ENCODE results near the gene TRABD2B. TPM values are rescaled to one million over a fixed set of nuclear protein-coding genes. Genes with fewer than 3 reads are reported as not detected.

The TRABD2B gene
- total RNA-seq, 2 donors from 2014 or later: 3.8 to 10.7 TPM

DNA sequence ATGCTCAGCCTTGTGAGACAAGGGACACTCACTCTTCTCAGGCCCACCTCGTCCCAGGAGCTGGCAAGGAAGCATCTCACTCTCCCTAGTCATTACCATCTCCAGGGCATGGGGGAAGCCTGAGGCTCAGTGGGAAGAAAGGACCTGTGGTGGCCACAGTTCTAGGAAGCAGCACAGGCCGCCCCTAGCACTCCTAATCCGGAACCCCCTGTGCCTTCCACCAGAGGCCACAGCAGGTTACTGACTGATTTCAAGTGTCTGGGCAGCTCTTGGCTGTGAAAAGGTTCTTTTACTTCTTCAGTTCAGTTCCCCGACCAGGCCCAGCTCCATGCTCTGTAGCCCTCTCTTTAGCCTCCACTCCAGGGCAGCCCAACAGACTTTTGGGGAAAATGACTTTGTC lies 84.4 kb downstream of the TRABD2B start:
- no peaks in the 10 kb centered on the region for H3K4me1 ChIP-seq (ENCODE audit: control insufficient read depth in 1 of 2, low read depth in 2 of 2)
- H3K9me3 ChIP-seq: no peaks in the 10 kb centered on the region
- ATAC-seq (ENCODE audit: insufficient number of reproducible peaks, low FRiP score, low read depth) (no peak), DNase-seq (ENCODE audit: low spot score) (no peak)
- H3K27ac ChIP-seq: no peak overlapping the region
- no peak overlapping the region for H3K4me3 ChIP-seq
- H3K27me3 ChIP-seq (replicated peaks; ENCODE audit: insufficient read depth): no peaks in the 10 kb centered on the region
- no peaks in the 10 kb centered on the region for H3K36me3 ChIP-seq
- TF ChIP-seq, protein P1, sequence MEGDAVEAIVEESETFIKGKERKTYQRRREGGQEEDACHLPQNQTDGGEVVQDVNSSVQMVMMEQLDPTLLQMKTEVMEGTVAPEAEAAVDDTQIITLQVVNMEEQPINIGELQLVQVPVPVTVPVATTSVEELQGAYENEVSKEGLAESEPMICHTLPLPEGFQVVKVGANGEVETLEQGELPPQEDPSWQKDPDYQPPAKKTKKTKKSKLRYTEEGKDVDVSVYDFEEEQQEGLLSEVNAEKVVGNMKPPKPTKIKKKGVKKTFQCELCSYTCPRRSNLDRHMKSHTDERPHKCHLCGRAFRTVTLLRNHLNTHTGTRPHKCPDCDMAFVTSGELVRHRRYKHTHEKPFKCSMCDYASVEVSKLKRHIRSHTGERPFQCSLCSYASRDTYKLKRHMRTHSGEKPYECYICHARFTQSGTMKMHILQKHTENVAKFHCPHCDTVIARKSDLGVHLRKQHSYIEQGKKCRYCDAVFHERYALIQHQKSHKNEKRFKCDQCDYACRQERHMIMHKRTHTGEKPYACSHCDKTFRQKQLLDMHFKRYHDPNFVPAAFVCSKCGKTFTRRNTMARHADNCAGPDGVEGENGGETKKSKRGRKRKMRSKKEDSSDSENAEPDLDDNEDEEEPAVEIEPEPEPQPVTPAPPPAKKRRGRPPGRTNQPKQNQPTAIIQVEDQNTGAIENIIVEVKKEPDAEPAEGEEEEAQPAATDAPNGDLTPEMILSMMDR (IDR thresholded peaks at IDR 0.05): no peak

DNA sequence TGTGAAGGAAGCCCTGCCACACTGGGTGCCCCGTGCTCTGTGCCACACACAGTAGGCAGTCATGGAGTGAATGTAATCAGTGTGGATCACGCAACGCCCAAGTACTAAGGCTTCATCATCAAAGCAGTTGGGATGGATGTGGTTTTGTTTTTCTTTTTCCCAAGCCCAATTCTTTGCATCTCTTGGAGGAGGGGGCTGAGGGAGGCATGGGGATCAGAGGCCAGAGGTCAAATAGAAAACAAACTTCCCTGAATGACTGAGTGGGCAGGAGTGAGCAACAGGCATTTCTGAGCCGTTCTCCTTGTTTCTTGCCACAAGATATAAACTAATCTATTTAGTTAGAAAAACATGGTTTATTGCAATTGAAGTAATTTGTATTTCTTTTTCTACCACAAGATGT lies 85.3 kb downstream of the TRABD2B start:
- Histone ChIP-seq H3K27me3 (replicated peaks; ENCODE audit: insufficient read depth) (no peaks in the 10 kb centered on the region), H3K4me3 (no peak overlapping the region), H3K9me3 (no peaks in the 10 kb centered on the region), H3K36me3 (no peaks in the 10 kb centered on the region), H3K27ac (no peak overlapping the region), H3K4me1 (ENCODE audit: control insufficient read depth in 1 of 2, low read depth in 2 of 2) (peaks cover 1 to 7% of the 10 kb centered on the region in 2 donors)
- DNase-seq (ENCODE audit: low spot score): no peak
- ATAC-seq (ENCODE audit: insufficient number of reproducible peaks, low FRiP score, low read depth): no peak
- TF ChIP-seq, protein P1 (IDR thresholded peaks at IDR 0.05): no peak

DNA sequence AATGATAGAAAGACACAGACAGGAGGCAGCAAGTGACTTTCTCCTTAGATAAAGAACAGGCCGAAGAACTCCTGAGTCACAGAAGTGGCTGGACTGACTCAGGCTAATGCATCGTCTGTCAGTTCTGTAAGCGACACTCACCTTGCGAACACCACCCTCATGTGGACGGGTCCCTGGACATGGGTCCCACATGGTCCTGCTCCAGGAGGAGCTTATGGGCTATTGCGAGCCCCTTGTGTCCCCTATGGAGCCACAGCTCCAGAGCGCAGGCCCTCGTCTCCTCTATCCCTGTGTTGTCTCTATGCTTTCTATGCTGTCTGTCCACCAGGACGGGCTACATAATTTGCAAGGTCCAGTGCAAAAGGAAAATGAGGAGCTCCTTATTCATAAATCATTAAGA lies 85.8 kb downstream of the TRABD2B start:
- H3K4me1 ChIP-seq (ENCODE audit: control insufficient read depth in 1 of 2, low read depth in 2 of 2): peaks cover 2 to 11% of the 10 kb centered on the region in 2 donors
- H3K9me3 ChIP-seq: no peaks in the 10 kb centered on the region
- ATAC-seq (ENCODE audit: insufficient number of reproducible peaks, low FRiP score, low read depth) (no peak), DNase-seq (ENCODE audit: low spot score) (no peak)
- no peak overlapping the region for H3K4me3 ChIP-seq
- no peak overlapping the region for H3K27ac ChIP-seq
- no peaks in the 10 kb centered on the region for H3K36me3 ChIP-seq
- TF ChIP-seq, protein P1 (IDR thresholded peaks at IDR 0.05): no peak
- H3K27me3 ChIP-seq (replicated peaks; ENCODE audit: insufficient read depth): no peaks in the 10 kb centered on the region

DNA sequence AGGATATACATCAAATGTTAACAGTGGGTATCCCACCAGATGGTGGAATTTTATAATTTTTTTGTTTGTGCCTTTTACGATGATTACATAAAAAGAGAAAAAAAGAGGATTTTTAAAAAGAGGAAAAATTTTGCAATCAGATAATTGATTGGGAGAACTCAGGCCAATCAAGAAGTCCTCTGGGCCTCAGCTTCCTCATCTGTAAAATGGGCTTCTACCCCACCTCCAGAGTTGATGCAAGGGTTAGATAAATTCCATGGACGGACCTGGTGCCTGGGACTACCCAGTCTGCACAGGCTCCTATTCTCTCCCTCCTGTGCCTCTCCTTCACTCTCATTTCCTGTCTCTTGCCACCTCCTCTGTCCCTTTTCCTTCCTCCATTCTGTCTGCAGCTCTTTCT lies 88.9 kb downstream of the TRABD2B start:
- TF ChIP-seq, protein P1 (IDR thresholded peaks at IDR 0.05): no peak
- ATAC-seq (ENCODE audit: insufficient number of reproducible peaks, low FRiP score, low read depth) (no peak), DNase-seq (ENCODE audit: low spot score) (no peak)
- Histone ChIP-seq H3K36me3 (no peaks in the 10 kb centered on the region), H3K27ac (no peak overlapping the region), H3K4me1 (ENCODE audit: control insufficient read depth in 1 of 2, low read depth in 2 of 2) (peaks cover 9 to 24% of the 10 kb centered on the region in 2 donors), H3K4me3 (no peak overlapping the region), H3K9me3 (no peaks in the 10 kb centered on the region), H3K27me3 (replicated peaks; ENCODE audit: insufficient read depth) (no peaks in the 10 kb centered on the region)

DNA sequence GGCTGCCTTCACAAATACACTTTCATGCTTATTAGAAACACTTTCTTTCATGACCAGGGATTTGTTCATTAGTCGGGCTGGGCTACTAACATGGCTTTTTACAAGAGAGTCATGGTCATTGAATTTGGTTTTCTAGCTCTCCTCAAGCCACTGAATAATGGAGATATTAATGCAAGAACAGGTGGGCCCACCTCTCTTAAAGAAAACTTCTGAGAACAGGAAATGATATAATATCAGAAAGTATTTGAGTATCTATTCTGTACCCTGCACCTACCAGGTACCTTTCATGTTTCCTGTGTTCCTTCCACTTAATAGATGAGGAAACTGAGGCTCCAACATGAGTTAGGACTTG lies 90.0 kb downstream of the TRABD2B start:
- Histone ChIP-seq H3K27ac (peak overlapping the region; percentile 18 to 36), H3K4me3 (no peak overlapping the region), H3K4me1 (ENCODE audit: control insufficient read depth in 1 of 2, low read depth in 2 of 2) (peaks cover 9 to 24% of the 10 kb centered on the region in 2 donors), H3K9me3 (no peaks in the 10 kb centered on the region), H3K27me3 (replicated peaks; ENCODE audit: insufficient read depth) (no peaks in the 10 kb centered on the region), H3K36me3 (no peaks in the 10 kb centered on the region)
- TF ChIP-seq, protein P1 (IDR thresholded peaks at IDR 0.05): no peak
- no peak for DNase-seq (ENCODE audit: low spot score)
- no peak for ATAC-seq (ENCODE audit: insufficient number of reproducible peaks, low FRiP score, low read depth)
